Activated CD4-positive, alpha-beta T cell treated with anti-CD3 and anti-CD28 coated beads for 4 hours (primary cell): Measurements from ENCODE around the gene MTTP.
"Not testable (repeated sequence)": the region's sequence is repeated elsewhere in the genome, so short reads cannot be mapped to it uniquely, and the experiment has no call there.

ENCODE experiments used
- DNase-seq, 2 donors: peaks; one replicate each; pipeline ENCODE4 v3.0.0-alpha.2; 2020

The MTTP gene

GRCh38 chr4:99574530-99575324 lies at the start of gene MTTP:
Gene MTTP, plus strand, starts transcription at chr4:99574824. Its CDS starts 86 bp downstream, at chr4:99574910.
- DNase-seq = no peak

GRCh38 chr4:99529228-99529627 lies 45.4 kb upstream of the MTTP start:
- no peak for DNase-seq

GRCh38 chr4:99529956-99530355 lies 44.7 kb upstream of the MTTP start:
- no peak for DNase-seq

- not testable (repeated sequence) for DNase-seq
Observed at GRCh38 chr4:99534699-99535098, 39.9 kb upstream of the MTTP start.

GRCh38 chr4:99536271-99536670 lies 38.4 kb upstream of the MTTP start:
- DNase-seq = no peak

GRCh38 chr4:99536848-99537247 lies 37.8 kb upstream of the MTTP start:
- DNase-seq = no peak

- DNase-seq = no peak
Observed at GRCh38 chr4:99537674-99538073, 37.0 kb upstream of the MTTP start.

- DNase-seq = no peak
Observed at GRCh38 chr4:99540277-99540939, 34.2 kb upstream of the MTTP start.

GRCh38 chr4:99552872-99553271 lies 21.8 kb upstream of the MTTP start:
- no peak for DNase-seq

- DNase-seq = peak; percentile 95
Observed at GRCh38 chr4:99563310-99564186, 11.1 kb upstream of the MTTP start, which contains the start of gene TRMT10A. Gene TRMT10A, minus strand, starts transcription at chr4:99564039. Its CDS starts 4,701 bp downstream, at chr4:99559338.

GRCh38 chr4:99564921-99565320 lies 9.7 kb upstream of the MTTP start:
- no peak for DNase-seq

- no peak for DNase-seq
Observed at GRCh38 chr4:99571883-99572282, 2.7 kb upstream of the MTTP start.

- no peak for DNase-seq
Observed at GRCh38 chr4:99572527-99573240, 1.9 kb upstream of the MTTP start.

GRCh38 chr4:99573735-99574368 lies 772 bp upstream of the MTTP start:
- no peak for DNase-seq

- DNase-seq = no peak
Observed at GRCh38 chr4:99578714-99579113, 4.1 kb downstream of the MTTP start.

GRCh38 chr4:99585516-99585915 lies 10.9 kb downstream of the MTTP start:
- no peak for DNase-seq

- no peak for DNase-seq
Observed at GRCh38 chr4:99586322-99586721, 11.7 kb downstream of the MTTP start.

- no peak for DNase-seq
Observed at GRCh38 chr4:99586797-99587196, 12.2 kb downstream of the MTTP start.

- no peak for DNase-seq
Observed at GRCh38 chr4:99587309-99587708, 12.7 kb downstream of the MTTP start.

GRCh38 chr4:99587803-99588202 lies 13.2 kb downstream of the MTTP start:
- DNase-seq = no peak

GRCh38 chr4:99591757-99592156 lies 17.1 kb downstream of the MTTP start:
- DNase-seq = no peak
